ENCODE measurements around the gene RAB17. TPM values are rescaled to one million over a fixed set of nuclear protein-coding genes. Genes with fewer than 3 reads are reported as not detected.
"Not testable (repeated sequence)": the region's sequence is repeated elsewhere in the genome, so short reads cannot be mapped to it uniquely, and the experiment has no call there.

The RAB17 gene
- total RNA-seq, 1 donor from 2014 or later = 11.9 TPM

- DNase-seq (ENCODE audit: low read depth) = no peak
These were observed 34.0 kb upstream of the RAB17 start for GRCh38 chr2:237624565-237624964.

GRCh38 chr2:237623428-237624403 lies 33.2 kb upstream of the RAB17 start:
- no peak for DNase-seq (ENCODE audit: low read depth)

GRCh38 chr2:237618449-237618848 lies 27.9 kb upstream of the RAB17 start:
- no peak for DNase-seq (ENCODE audit: low read depth)

- no peak for DNase-seq (ENCODE audit: low read depth)
These were observed 27.1 kb upstream of the RAB17 start for GRCh38 chr2:237617587-237617982.

GRCh38 chr2:237616734-237617586 lies 26.4 kb upstream of the RAB17 start:
- DNase-seq (ENCODE audit: low read depth) = peak; percentile 48

GRCh38 chr2:237616373-237616733 lies 25.8 kb upstream of the RAB17 start:
- no peak for DNase-seq (ENCODE audit: low read depth)

GRCh38 chr2:237615631-237616249 lies 25.2 kb upstream of the RAB17 start:
- DNase-seq (ENCODE audit: low read depth) = no peak

GRCh38 chr2:237614151-237614720 lies 23.7 kb upstream of the RAB17 start:
- DNase-seq (ENCODE audit: low read depth) = peak; percentile 76

- no peak for DNase-seq (ENCODE audit: low read depth)
These were observed 23.1 kb upstream of the RAB17 start for GRCh38 chr2:237613679-237614078.

- no peak for DNase-seq (ENCODE audit: low read depth)
These were observed 22.2 kb upstream of the RAB17 start for GRCh38 chr2:237612527-237613357.

- not testable (repeated sequence) for DNase-seq (ENCODE audit: low read depth)
These were observed 16.0 kb upstream of the RAB17 start for GRCh38 chr2:237606522-237606921.

GRCh38 chr2:237604960-237605359 lies 14.4 kb upstream of the RAB17 start:
- no peak for DNase-seq (ENCODE audit: low read depth)

- no peak for DNase-seq (ENCODE audit: low read depth)
These were observed 13.9 kb upstream of the RAB17 start for GRCh38 chr2:237604391-237604790.

GRCh38 chr2:237603718-237604362 lies 13.3 kb upstream of the RAB17 start:
- peak; percentile 41 for DNase-seq (ENCODE audit: low read depth)

GRCh38 chr2:237603049-237603717 lies 12.6 kb upstream of the RAB17 start:
- no peak for DNase-seq (ENCODE audit: low read depth)

- DNase-seq (ENCODE audit: low read depth) = no peak
These were observed 11.9 kb upstream of the RAB17 start for GRCh38 chr2:237602409-237602808.

- DNase-seq (ENCODE audit: low read depth) = no peak
These were observed 11.1 kb upstream of the RAB17 start for GRCh38 chr2:237601453-237602116.

- DNase-seq (ENCODE audit: low read depth) = no peak
These were observed 9.8 kb upstream of the RAB17 start for GRCh38 chr2:237600205-237600846.

All from renal cortical epithelial cell (primary cell).